Kasumi-1 (cell line): ENCODE results near the gene PARN.

Experiments used
- DNase-seq, 2 experiments: peaks; one replicate each; lab custom pipeline; 2025; lab: John Stamatoyannopoulos, UW

The PARN gene

DNA sequence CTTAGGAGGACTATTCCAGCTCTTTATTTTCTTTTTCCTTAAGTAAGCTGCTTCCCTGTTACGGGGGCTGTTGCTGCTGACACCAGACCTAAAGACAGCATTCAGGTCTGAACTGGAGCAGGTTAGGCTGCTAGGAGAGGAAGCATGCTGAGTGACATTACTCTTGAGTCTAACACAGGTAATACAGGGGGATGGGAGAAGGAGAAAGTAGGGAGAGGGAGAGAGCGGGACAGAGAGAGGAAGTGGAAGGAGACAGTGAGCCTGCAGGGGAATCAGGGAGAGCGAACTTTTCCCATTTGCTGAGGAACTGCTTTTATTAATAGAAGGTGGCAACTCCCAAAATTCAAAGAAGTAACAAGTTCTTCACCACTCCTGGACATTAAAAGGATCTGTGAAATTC is 130.9 kb downstream of the PARN start:
- DNase-seq = no peak

DNA sequence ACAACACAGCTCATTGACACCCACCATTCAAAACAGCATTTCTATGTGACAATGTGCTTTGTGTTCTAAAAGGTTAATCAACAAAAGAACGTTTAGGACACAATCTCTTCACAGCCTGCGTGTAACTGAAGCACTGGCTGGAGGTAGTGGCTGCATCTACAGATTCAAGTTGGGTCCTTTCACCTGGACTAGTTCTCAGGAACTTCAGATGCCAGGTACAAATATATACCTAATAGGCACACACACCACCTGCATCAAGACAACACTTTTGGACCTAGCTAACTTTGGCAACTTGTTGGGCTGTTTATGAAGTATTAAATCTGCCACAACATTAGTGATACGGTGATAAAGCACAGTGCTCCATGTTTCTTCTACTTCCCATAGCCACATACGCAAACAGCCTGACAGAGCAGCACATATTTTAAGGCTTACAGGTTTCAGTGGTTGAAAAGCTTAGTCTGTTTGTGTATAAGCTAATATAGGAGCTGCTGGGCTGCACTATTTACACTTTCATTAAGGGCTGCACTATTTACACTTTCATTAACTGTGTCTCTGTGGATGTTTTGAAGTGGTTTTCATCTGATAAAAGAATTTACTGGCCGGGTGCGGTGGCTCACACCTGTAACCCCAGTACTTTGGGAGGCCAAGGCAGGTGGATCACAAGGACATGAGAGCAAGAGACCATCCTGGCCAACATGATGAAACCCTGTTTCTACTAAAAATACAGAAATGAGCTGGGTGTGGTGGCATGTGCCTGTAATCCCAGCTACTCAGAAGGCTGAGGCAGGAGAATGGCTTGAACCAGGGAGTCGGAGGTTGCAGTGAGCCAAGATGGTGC is 132.6 kb downstream of the PARN start:
- DNase-seq = no peak

DNA sequence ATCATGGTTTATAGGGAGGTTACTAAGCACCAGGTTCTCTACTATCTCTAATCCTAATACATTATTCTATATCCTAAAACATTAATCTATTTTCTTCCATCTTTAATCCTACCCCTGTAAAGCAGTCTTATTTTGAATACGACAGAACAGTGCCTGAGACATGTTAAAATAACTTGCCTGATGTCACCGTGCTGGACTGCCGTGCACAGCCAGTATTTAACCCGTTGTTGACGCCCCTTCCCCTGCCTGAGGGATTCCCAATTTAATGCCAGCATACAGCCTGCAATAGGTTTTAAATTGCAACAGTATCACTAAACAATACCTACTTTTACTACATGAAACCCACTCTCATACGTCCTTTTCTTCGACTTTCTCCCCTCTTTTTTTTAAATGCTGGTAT is 133.3 kb downstream of the PARN start:
- no peak for DNase-seq

DNA sequence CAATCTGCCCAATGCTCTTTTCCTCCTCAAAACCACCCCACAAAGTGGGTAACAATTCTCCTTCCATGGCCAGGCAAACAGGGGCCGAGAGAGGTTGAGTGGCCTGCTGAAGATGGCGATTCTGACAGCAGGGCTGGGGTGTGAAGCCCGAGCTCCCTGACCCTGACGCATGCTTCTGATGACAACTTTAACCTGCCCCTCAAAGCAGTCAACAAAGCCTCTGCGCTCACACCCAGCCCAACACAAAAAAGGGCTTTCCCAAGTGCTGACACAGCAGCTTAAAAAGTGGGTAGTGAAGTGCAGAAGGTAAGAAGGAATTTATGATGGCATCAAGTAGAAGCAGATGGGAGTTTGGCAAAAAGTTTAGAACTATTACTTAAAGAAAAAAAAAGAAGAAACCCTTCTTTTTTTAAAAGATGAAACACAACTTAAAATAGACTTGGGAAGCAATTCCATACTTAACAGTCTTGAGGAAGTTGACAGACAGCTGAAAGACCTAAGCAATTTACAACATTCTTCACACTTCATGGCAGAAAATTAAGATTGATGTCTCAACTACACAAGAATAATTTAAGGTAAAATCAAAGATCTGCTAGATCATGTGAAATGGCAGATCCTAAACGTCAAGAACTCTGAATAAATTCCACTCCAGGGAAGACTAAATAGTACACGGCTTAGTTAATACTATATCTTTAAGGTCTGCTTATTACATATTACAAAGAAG is 133.9 kb downstream of the PARN start:
- no peak for DNase-seq

DNA sequence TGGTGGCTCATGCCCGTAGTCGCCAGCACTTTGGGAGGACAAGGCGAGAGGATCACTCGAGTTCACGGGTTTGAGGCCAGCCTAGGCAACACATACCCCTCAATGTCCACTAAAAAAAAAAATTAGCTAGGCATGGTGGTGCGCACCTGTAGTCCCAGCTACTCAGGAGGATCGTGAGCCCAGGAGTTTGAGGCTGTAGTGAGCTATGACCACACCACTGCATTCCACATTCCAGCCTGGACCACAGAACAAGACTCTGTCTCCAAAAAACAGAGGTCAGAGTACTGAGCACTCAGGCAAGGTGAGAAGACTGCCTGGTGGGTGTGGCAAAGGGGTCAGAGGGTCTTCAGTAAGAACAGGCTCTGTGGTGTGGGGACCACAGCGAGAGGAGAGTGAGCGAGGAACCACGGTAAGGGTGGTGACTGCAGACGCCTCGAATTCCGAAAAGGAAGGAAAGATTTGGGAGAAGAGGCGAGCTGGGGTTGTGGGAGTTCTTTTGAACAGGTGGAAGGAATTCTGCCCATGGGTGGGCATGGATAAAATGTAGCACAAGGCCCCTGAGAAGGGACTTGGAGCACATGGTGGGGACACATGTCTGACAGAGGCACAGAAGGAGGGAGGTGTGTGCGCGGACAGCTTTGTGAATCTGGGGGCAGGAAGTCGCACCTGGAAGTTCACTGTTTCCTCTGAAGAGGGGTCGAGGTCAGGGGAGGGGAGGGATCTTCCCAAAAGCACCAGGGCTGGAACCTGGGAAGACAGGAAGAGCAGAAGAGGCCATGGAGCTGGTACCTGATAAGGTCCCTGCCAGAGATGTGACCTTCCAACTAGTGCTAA is 134.6 kb downstream of the PARN start:
- no peak for DNase-seq

DNA sequence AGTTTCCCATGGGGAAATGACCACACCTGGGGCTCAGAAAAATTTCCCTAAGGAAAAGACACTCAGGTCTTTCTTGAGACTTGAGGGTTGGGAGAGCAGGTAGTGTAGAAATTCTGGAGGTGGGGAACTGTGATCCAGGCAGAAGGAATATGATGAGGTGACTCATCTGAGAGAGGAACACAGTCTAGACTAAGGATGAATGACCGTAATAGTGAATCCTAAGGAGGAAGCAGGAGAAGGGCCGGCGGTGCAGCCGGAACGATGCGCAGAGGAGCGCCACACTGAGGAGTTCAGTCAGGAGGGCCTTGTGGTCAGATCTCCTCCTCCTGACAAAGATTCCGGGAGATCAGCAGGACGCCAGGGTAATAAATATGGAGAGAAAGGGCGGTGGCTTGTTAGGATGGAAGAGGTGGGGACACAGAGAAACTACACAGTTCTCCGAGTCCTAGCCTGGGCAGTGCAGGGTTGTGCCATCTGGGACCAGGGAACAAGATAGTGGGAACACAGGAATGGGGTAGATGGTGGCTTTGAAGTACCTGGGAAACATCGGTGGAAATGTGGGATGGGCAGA is 135.6 kb downstream of the PARN start:
- DNase-seq = no peak

DNA sequence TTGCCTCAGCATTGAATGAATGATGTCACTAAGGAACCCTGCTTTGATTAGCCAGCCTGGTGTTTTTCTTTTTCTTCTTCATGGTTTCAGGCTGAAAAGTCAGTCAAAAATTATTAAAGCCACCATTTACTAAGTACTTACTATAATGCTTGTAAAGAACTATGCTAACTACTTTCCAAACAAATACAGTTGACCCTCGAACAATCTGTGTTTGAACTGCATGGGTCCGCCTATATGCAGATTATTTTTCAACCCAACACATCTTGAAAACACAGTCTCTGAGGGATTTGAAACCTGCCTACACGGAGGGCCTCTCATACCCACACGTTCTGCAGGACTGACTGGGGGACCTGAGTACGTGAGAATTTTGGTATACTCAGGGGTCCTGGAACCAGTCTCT is 136.3 kb downstream of the PARN start:
- no peak for DNase-seq

DNA sequence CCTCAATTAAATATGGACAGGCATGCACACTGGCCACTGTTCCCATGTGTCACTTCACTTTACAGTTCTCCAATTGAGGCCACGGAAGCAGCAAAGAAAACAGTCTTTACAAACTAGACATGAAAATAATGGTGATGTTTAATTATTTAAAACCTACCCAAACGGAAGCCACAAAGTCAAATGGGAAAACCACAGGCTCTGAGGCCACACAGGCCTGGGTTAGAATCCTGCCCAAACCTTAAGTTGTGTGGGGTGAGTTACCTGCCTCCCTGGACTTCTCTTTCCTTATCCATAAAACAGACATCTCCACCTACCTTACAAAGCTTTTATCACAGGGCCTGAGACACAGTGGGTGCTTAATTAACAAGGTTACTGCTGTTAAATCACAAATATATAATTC is 137.4 kb downstream of the PARN start:
- no peak for DNase-seq

DNA sequence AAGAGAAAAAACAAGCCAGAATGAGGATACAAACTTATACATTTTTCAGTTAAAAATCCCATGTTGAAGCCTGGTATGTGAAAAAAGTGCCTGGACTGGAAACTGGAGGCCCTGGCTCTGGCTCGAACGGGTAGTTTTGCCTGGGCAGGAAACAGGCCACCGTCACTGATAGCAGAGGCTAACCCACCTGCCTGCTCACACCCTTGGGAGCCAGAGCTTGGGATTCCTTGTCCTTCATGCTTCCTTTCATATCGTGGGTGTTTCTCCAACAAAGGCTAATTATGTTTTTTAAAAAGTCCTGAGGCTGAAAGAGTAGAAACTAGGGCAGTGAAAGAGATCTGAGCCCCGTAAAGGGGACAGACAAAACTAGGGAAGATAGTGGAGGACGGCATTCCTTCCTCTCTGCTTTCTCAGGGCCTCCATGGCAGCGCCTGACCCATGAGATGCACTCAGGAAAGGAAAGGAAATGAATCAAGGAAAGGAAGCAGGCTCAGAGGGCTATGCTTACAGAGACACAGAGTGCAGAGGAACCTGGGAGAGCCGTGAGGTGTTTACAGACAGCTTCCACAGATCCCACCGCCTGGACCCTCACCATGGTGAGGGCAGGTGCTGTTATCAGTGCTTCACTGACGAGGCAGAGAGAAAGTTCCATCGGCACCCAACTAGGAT is 138.1 kb downstream of the PARN start:
- no peak for DNase-seq

DNA sequence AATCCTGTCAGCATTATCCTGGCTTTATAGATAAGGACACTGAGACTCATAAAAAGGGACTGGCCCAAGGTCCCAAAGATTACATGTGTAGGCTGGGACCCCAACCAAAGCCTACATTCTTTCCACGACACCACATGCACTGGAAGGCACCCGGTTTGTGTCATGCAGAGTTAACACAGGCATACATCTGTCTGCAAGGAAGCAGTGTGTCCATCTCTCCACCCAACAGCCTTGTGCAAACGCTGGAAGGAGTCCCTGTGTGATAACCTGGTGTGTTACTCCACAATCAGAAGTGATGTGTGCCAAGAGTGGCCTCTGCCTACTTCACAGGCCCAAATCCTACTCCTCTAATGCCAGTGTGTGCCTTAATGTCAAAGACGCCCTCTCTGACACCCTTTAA is 139.8 kb downstream of the PARN start:
- no peak for DNase-seq

DNA sequence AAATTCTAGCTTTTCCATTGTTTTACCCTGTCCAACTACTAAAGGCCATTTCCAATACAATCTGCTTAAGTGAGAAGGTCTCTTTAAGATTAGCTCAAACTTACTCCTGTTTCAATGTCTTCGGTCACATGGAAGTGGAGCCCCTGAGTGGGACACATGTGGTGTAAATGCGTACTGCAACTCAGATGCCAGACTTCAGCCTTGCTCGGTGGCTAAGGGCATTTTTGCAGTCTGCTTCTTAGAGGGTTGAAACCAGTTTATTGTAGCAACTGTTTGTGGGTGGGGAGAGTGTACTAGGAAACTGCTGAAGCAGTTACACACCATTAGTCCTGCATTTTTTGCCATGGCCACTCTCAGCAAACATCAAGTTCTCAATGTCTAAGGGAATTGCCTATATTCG is 140.6 kb downstream of the PARN start:
- peak; percentile 14 to 15 for DNase-seq

DNA sequence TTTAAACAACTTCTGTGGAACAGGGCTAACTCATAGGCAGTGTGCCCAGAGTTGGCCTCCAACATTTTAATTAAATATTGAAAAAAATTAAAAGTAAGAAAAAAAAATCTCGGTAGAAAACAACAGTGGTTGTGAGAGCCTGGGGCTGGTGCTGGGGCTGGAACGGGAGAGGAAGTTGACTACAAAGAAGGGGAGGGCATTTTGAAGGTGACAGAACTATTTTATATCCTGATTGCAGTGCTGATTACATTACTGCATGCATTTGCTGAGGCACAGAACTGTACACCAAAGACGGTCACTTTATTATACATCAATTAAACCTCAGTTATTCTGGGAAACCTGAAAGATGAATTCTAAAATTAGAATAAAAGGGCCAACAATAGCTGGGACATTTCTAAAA is 142.5 kb downstream of the PARN start:
- no peak for DNase-seq

DNA sequence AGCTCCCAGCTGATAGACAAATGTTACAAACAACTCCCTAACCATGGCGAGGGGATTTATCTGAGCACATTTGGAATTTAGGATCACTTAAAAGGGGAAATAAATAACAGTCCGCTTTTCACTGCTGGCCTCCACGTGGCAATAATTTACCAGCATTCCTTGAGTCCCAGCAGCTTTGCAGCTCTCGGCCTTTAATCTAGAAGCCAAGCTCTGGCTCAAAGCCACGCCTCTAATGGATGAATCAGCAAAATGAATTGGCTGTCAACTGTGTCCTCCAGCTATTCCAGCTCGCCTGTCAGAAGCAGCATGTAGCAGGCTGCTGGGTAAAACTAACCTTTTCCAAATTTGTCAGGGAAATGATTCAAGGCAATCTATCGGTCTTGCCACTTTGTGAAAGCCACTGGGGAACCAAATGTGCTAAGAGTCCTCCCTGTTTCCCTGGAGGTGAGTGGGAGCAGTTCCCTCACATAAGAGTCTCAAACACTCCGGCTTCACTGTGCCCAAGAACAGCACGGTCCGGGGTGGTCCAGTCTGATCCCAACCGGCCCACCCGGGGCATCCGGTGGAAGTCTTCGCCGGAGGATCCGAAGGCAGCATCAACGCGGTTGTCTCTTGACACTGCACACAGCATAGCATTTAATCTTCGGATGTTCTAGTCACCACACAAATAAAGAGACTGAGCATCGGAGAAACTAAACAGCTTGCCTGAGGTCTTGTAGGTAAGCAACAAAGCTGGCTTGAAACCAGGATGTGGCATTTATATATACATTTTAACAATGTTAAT is 143.3 kb downstream of the PARN start:
- DNase-seq = no peak

DNA sequence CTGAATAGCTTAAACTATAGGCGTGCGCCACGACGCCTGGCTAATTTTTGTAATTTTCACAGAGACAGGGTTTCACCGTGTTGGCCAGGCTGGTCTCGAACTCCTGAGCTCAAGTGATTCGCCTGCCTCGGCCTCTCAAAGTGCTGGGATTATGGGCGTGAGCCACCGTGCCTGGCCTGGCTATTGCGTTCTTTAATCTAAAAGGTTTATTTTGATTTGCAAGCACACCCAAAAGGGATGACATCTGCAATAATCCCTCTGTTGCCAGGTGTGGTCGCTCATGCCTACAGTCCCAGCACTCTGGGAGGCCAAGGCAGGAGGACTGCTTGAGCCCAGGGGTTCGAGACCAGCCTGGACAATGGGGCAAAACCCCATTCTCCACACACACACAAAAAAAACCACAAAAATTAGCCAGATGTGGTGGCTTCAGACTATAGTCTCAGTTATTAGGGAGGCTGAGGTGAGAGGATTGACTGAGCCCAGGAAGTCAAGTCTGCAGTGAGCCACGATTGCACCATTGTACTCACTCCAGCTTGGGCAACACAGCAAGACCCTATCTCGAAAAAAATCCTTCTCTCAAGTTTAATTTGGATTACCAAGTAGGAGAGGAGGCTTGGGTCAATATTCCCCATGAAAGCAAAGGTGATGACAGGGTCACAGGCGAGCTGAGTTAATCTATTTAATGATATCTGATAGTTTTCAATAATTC is 144.1 kb downstream of the PARN start:
- no peak for DNase-seq

DNA sequence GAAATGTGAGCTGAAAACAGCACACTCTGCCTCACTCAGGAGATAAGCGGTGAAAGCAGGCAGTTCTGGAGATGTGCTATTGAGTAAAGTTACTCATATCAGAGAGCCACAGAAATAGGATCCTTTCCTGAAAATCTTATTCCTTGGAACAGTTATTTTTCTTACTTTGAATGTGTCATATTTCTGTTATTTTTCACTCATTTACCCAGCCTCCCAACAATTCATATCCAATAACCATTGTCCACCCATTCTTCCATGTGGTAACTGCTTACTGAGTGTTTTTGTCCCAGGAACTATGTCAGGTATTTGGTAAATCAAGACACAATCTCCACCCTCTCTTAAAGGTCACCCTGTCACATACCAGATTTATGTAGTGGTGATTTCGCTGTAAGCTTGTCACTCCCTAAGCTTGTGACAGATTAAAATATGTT is 144.9 kb downstream of the PARN start:
- DNase-seq = no peak

DNA sequence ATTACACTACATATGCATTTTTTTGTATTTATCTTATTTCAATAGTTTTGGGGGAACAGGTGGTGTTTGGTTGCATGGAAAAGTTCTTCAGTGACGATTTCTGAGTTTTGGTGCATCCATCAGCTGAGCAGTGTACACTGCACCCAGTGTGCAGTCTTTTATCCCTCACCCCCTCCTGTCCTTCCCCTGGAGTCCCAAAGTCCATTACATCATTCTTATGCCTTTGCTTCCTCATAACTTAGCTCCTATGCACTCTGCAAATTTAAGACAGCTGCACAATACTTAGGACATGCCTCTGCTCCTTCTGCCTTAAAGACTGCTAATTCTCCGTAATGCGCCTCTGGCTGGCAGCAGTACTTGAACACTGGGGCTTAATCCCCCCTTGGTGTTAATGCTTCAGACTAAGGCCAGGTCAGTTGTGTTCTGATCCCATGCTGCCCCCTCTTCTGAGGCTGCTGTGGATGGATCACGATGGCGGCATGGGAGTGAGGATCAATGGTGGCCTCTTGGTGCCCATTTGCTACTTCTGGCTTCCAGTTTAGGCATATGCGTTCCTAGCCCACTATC is 146.2 kb downstream of the PARN start:
- no peak for DNase-seq

DNA sequence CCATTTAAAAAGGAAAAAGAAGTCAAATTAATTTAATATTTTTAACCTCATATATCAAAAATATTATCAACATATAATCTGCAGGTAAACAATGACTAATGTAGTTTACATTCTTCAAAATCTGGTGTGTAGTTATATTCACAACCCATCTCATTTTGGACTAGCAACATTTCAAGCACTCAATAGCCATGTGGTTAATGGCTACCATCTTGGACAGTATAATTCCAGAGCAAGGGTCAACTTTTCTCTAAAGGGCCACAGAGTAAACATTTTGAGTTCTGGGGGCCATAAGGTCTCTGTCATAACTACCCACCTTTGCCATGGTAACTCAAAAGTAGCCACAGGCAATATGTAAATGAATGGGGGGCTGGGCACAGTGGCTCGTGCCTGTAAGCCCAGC is 153.9 kb downstream of the PARN start:
- DNase-seq = no peak

DNA sequence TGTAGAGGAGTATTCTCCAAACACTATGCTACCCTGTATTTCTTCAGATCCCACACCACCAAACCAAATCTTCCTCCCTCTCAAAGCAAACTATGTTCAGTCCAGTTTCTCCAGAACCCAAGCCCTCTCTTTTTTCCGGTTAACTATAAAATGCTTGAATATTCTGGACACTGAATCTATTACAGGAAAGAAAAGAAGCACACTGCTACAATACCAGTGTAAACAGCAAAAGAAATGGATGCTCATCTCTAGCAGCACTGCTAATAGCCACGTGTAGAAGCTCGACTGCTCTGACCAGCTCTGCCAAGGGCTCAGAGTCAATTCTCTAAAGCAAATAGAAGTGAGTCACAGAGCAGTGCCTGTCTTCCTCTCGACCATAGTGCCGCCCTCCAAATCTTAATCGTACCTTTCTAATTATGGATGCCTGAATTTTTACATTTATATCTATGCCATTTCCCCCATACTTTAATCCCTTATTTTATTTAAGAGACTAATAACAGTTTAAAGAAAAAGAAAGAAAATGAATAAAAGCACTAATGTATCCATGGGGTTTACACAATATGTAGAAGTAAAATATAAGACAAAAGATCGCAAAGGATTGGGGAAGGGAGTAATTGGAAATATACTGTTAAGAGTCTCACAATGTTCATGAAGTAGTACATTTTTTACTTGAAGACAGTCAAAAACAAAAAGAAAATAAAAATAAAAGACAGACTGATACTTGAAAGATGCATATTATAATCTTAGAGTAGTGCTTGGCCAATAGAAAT is 154.5 kb downstream of the PARN start:
- no peak for DNase-seq

DNA sequence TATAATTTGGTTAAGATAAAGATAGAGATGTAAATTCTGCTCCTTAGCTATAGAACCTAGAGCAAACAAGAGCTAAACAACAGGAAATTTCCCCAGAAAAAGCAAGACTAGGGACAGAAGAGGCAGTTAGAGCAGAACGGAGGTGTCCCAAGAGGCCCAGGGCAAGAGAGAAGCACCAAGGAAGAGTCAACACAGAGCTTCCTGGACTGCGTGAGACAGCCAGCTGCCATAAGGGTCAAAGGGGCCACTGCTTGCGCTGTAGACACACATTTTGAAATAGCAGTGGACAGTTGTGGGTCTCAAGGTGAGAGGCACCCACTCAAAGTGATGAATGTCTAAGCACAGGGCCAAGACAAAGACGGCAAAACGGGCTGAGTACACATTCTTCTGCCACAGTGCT is 156.6 kb downstream of the PARN start:
- DNase-seq = no peak
